SK-N-SH treated with all-trans-retinoic acid at 6 μM for 48 hours (cell line): ENCODE measurements around the gene CTTNBP2NL.
"Not testable (repeated sequence)": the region's sequence is repeated elsewhere in the genome, so short reads cannot be mapped to it uniquely, and the experiment has no call there.

ENCODE experiments used
- ATAC-seq: fragments of 200-7000 bp; cut with Tn5 transposase; 3 replicates; pipeline ENCODE4 v1.9.1; 2020; ENCODE audit warnings: mild to moderate bottlenecking, moderate library complexity
- ARNTL ChIP-seq: fragments of 450-650 bp; formaldehyde crosslinking; IDR thresholded peaks from 2 replicates; pipeline ENCODE4 v1.5.0; 2020; ENCODE audit warnings: low read depth, mild to moderate bottlenecking, moderate library complexity, borderline replicate concordance
- CSDC2 ChIP-seq: fragments of 250-450 bp; sonication (Bioruptor Pico); IDR thresholded peaks from 2 replicates; pipeline ENCODE4 v1.5.0; 2020; ENCODE audit warnings: mild to moderate bottlenecking, moderate library complexity
- CSRNP3 ChIP-seq: fragments of 250-450 bp; sonication (Bioruptor Pico); IDR thresholded peaks from 2 replicates; pipeline ENCODE4 v1.5.1; 2021; ENCODE audit warnings: mild to moderate bottlenecking, moderate library complexity
- ESRRG ChIP-seq: fragments of 250-450 bp; sonication (Bioruptor Pico); IDR thresholded peaks from 2 replicates; pipeline ENCODE4 v1.6.1; 2021; ENCODE audit warnings: mild to moderate bottlenecking
- GLIS3 ChIP-seq: fragments of 250-450 bp; sonication (Bioruptor Pico); IDR thresholded peaks from 2 replicates; pipeline ENCODE4 v1.5.0; 2020; ENCODE audit warnings: mild to moderate bottlenecking, moderate library complexity
- ISL1 ChIP-seq: fragments of 250-450 bp; sonication (Bioruptor Pico); IDR thresholded peaks from 2 replicates; pipeline ENCODE4 v2.1.2; 2022; ENCODE audit warnings: mild to moderate bottlenecking, moderate library complexity
- PATZ1 ChIP-seq: fragments of 250-450 bp; sonication (Bioruptor Pico); IDR thresholded peaks from 2 replicates; pipeline ENCODE4 v1.8.0; 2020; ENCODE audit warnings: mild to moderate bottlenecking, moderate library complexity, borderline replicate concordance
- PPARA ChIP-seq: fragments of 250-450 bp; sonication (Bioruptor Pico); IDR thresholded peaks from 2 replicates; pipeline ENCODE4 v1.5.0; 2020; ENCODE audit warnings: mild to moderate bottlenecking, borderline replicate concordance
- RARB ChIP-seq: fragments of 250-450 bp; sonication (Bioruptor Pico); IDR thresholded peaks from 2 replicates; pipeline ENCODE4 v1.8.0; 2021; ENCODE audit warnings: mild to moderate bottlenecking, moderate library complexity
- SNAI2 ChIP-seq: fragments of 250-450 bp; sonication (Bioruptor Pico); IDR thresholded peaks from 2 replicates; pipeline ENCODE4 v1.5.0; 2020; ENCODE audit warnings: mild to moderate bottlenecking, moderate library complexity
- TCF4 ChIP-seq: fragments of 250-450 bp; sonication (Bioruptor Pico); IDR thresholded peaks from 2 replicates; pipeline ENCODE4 v1.8.0; 2021; ENCODE audit warnings: mild to moderate bottlenecking, moderate library complexity, borderline replicate concordance
- TOX ChIP-seq: fragments of 250-450 bp; sonication (Bioruptor Pico); IDR thresholded peaks from 2 replicates; pipeline ENCODE4 v1.8.0; 2021; ENCODE audit warnings: mild to moderate bottlenecking, moderate library complexity, borderline replicate concordance
- TSHZ2 ChIP-seq: fragments of 250-450 bp; sonication (Bioruptor Pico); IDR thresholded peaks from 2 replicates; pipeline ENCODE4 v1.5.0; 2020; ENCODE audit warnings: mild to moderate bottlenecking, moderate library complexity
- ZC3H10 ChIP-seq: fragments of 250-450 bp; sonication (Bioruptor Pico); IDR thresholded peaks from 2 replicates; pipeline ENCODE4 v1.5.1; 2021; ENCODE audit warnings: mild to moderate bottlenecking, moderate library complexity
- ZFP3 ChIP-seq: fragments of 250-450 bp; sonication (Bioruptor Pico); IDR thresholded peaks from 2 replicates; pipeline ENCODE4 v1.5.0; 2020; ENCODE audit warnings: mild to moderate bottlenecking, moderate library complexity
- ZNF565 ChIP-seq: fragments of 450-650 bp; formaldehyde crosslinking; conservative IDR thresholded peaks from 2 replicates; pipeline ENCODE4 v1.5.0; 2020; ENCODE audit warnings: low read depth, mild to moderate bottlenecking, moderate library complexity
- ZNF70 ChIP-seq: fragments of 450-650 bp; formaldehyde crosslinking; IDR thresholded peaks from 2 replicates; pipeline ENCODE4 v1.5.0; 2020; ENCODE audit warnings: mild to moderate bottlenecking, moderate library complexity
- ZNF8 ChIP-seq: fragments of 450-650 bp; formaldehyde crosslinking; IDR thresholded peaks from 2 replicates; pipeline ENCODE4 v1.5.0; 2020; ENCODE audit warnings: mild to moderate bottlenecking, moderate library complexity
- TF ChIP-seq, protein P1 (sequence below): fragments of 250-450 bp; sonication (Bioruptor Pico); IDR thresholded peaks from 2 replicates; pipeline ENCODE4 v1.5.1; 2020; ENCODE audit warnings: low read depth, mild to moderate bottlenecking, moderate library complexity
- TF ChIP-seq, protein P2 (sequence below): fragments of 250-450 bp; sonication (Bioruptor Pico); IDR thresholded peaks from 2 replicates; pipeline ENCODE4 v1.8.0; 2021; ENCODE audit warnings: low read depth, mild to moderate bottlenecking, moderate library complexity, borderline replicate concordance

CTTNBP2NL gene

GRCh38 chr1:112423207-112423606 is 27.2 kb downstream of the CTTNBP2NL start:
- no peak for ATAC-seq
- TF ChIP-seq ZNF70 (no peak), PPARA (no peak), ZFP3 (CRISPR knock-in tag) (no peak), TCF4 (CRISPR knock-in tag) (no peak), PATZ1 (CRISPR knock-in tag) (no peak)

GRCh38 chr1:112423666-112424065 is 27.7 kb downstream of the CTTNBP2NL start:
- ATAC-seq, result not testable (repeated sequence)

DNA sequence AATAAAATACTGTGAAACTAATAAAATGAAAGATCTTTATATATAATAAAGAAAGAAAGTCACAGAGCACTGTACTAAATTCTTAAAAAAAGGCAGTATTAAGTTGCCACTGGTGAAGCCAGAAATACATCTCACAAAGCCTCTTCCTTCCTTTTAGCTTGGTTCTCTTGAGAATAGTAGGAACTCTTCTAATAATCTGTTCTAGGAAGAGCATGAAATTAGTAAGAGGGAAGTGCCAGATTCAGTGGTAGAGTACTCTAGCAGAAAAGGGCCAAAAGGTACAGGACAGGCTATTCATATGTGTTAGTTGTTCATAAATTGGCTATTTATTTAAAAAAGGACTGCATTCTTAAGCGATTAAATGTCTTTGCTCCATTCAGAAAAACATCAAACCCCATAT is 33.7 kb downstream of the CTTNBP2NL start:
- no peak for ATAC-seq
- TF ChIP-seq PATZ1 (CRISPR knock-in tag), result no peak
- no peak for TF ChIP-seq GLIS3 (CRISPR knock-in tag)
- TF ChIP-seq, protein P1, sequence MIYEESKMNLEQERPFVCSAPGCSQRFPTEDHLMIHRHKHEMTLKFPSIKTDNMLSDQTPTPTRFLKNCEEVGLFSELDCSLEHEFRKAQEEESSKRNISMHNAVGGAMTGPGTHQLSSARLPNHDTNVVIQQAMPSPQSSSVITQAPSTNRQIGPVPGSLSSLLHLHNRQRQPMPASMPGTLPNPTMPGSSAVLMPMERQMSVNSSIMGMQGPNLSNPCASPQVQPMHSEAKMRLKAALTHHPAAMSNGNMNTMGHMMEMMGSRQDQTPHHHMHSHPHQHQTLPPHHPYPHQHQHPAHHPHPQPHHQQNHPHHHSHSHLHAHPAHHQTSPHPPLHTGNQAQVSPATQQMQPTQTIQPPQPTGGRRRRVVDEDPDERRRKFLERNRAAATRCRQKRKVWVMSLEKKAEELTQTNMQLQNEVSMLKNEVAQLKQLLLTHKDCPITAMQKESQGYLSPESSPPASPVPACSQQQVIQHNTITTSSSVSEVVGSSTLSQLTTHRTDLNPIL (CRISPR knock-in tag), result no peak
- no peak for TF ChIP-seq CSRNP3
- no peak for TF ChIP-seq TOX
- no peak for TF ChIP-seq ZNF565 (CRISPR knock-in tag)
- TF ChIP-seq, protein P2, sequence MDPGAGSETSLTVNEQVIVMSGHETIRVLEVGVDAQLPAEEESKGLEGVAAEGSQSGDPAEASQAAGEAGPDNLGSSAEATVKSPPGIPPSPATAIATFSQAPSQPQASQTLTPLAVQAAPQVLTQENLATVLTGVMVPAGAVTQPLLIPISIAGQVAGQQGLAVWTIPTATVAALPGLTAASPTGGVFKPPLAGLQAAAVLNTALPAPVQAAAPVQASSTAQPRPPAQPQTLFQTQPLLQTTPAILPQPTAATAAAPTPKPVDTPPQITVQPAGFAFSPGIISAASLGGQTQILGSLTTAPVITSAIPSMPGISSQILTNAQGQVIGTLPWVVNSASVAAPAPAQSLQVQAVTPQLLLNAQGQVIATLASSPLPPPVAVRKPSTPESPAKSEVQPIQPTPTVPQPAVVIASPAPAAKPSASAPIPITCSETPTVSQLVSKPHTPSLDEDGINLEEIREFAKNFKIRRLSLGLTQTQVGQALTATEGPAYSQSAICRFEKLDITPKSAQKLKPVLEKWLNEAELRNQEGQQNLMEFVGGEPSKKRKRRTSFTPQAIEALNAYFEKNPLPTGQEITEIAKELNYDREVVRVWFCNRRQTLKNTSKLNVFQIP (CRISPR knock-in tag), result no peak
- no peak for TF ChIP-seq CSDC2 (CRISPR knock-in tag)
- no peak for TF ChIP-seq ISL1
- no peak for TF ChIP-seq PPARA
- TF ChIP-seq ESRRG (CRISPR knock-in tag), result no peak
- no peak for TF ChIP-seq ZC3H10 (CRISPR knock-in tag)
- no peak for TF ChIP-seq RARB (CRISPR knock-in tag)
- no peak for TF ChIP-seq SNAI2 (CRISPR knock-in tag)
- TF ChIP-seq ARNTL (CRISPR knock-in tag), result no peak
- TF ChIP-seq ZNF8 (CRISPR knock-in tag), result no peak
- no peak for TF ChIP-seq ZFP3 (CRISPR knock-in tag)
- no peak for TF ChIP-seq ZNF70
- no peak for TF ChIP-seq TCF4 (CRISPR knock-in tag)
- no peak for TF ChIP-seq TSHZ2 (CRISPR knock-in tag)
